ENCODE data around the gene ADGRL4.

DNA sequence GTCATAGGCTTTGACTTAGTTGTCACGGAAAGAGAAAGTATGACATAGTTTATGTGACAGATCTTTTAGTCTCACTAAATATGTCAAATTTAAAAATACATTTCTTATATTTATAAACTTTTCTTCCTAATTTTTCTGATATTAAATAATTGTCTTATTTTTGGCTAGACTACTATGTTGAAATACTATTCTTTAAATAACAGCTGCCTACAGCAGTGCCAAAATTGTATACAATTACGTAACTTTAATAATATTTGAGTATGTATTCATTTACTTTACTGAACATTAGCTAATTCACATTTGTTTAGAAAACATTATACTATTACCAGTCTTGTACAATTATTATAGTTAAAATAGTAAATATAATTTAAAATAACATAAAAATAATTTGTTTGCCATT is 137.4 kb downstream of the ADGRL4 start:
- TF ChIP-seq, protein P1, sequence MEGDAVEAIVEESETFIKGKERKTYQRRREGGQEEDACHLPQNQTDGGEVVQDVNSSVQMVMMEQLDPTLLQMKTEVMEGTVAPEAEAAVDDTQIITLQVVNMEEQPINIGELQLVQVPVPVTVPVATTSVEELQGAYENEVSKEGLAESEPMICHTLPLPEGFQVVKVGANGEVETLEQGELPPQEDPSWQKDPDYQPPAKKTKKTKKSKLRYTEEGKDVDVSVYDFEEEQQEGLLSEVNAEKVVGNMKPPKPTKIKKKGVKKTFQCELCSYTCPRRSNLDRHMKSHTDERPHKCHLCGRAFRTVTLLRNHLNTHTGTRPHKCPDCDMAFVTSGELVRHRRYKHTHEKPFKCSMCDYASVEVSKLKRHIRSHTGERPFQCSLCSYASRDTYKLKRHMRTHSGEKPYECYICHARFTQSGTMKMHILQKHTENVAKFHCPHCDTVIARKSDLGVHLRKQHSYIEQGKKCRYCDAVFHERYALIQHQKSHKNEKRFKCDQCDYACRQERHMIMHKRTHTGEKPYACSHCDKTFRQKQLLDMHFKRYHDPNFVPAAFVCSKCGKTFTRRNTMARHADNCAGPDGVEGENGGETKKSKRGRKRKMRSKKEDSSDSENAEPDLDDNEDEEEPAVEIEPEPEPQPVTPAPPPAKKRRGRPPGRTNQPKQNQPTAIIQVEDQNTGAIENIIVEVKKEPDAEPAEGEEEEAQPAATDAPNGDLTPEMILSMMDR (IDR thresholded peaks at IDR 0.05; ENCODE audit: insufficient read depth, low read length), result no peak
- TF ChIP-seq POLR2AphosphoS5 (IDR thresholded peaks at IDR 0.05; ENCODE audit: low read depth) (no peak), GABPA (IDR thresholded peaks at IDR 0.05; ENCODE audit: low read depth) (no peak), SPI1 (IDR thresholded peaks at IDR 0.05; ENCODE audit: borderline replicate concordance, low read depth) (no peak)
- TF ChIP-seq, protein P2, sequence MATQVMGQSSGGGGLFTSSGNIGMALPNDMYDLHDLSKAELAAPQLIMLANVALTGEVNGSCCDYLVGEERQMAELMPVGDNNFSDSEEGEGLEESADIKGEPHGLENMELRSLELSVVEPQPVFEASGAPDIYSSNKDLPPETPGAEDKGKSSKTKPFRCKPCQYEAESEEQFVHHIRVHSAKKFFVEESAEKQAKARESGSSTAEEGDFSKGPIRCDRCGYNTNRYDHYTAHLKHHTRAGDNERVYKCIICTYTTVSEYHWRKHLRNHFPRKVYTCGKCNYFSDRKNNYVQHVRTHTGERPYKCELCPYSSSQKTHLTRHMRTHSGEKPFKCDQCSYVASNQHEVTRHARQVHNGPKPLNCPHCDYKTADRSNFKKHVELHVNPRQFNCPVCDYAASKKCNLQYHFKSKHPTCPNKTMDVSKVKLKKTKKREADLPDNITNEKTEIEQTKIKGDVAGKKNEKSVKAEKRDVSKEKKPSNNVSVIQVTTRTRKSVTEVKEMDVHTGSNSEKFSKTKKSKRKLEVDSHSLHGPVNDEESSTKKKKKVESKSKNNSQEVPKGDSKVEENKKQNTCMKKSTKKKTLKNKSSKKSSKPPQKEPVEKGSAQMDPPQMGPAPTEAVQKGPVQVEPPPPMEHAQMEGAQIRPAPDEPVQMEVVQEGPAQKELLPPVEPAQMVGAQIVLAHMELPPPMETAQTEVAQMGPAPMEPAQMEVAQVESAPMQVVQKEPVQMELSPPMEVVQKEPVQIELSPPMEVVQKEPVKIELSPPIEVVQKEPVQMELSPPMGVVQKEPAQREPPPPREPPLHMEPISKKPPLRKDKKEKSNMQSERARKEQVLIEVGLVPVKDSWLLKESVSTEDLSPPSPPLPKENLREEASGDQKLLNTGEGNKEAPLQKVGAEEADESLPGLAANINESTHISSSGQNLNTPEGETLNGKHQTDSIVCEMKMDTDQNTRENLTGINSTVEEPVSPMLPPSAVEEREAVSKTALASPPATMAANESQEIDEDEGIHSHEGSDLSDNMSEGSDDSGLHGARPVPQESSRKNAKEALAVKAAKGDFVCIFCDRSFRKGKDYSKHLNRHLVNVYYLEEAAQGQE (IDR thresholded peaks at IDR 0.05; ENCODE audit: insufficient replicate concordance, low read depth), result no peak
